GF-D8 (cell line): ENCODE results near the gene SLC39A13.

Experiments used
- DNase-seq: peaks from one replicate; lab custom pipeline; 2025; lab: John Stamatoyannopoulos, UW

SLC39A13 gene

GRCh38 chr11:47430524-47430923 lies 22.1 kb downstream of the SLC39A13 start:
- DNase-seq: no peak

GRCh38 chr11:47431356-47432083 lies 23.1 kb downstream of the SLC39A13 start:
- DNase-seq: no peak

- DNase-seq: no peak
Measured at GRCh38 chr11:47433157-47433556, 24.8 kb downstream of the SLC39A13 start.

- no peak for DNase-seq
Measured at GRCh38 chr11:47434011-47434786, 25.8 kb downstream of the SLC39A13 start.

- no peak for DNase-seq
Measured at GRCh38 chr11:47435687-47436086, 27.3 kb downstream of the SLC39A13 start.

GRCh38 chr11:47436726-47437125 lies 28.3 kb downstream of the SLC39A13 start:
- no peak for DNase-seq

- DNase-seq: no peak
Measured at GRCh38 chr11:47437218-47437745, 28.9 kb downstream of the SLC39A13 start.

- no peak for DNase-seq
Measured at GRCh38 chr11:47437746-47438418, 29.5 kb downstream of the SLC39A13 start.

GRCh38 chr11:47438721-47439120 lies 30.3 kb downstream of the SLC39A13 start:
- DNase-seq: no peak

- DNase-seq: no peak
Measured at GRCh38 chr11:47440054-47440476, 31.7 kb downstream of the SLC39A13 start.

- DNase-seq: no peak
Measured at GRCh38 chr11:47441421-47441820, 33.0 kb downstream of the SLC39A13 start.

- no peak for DNase-seq
Measured at GRCh38 chr11:47442514-47442913, 34.1 kb downstream of the SLC39A13 start.

GRCh38 chr11:47443028-47443700 lies 34.8 kb downstream of the SLC39A13 start:
- no peak for DNase-seq

- no peak for DNase-seq
Measured at GRCh38 chr11:47443817-47444216, 35.4 kb downstream of the SLC39A13 start.

- no peak for DNase-seq
Measured at GRCh38 chr11:47445840-47446239, 37.5 kb downstream of the SLC39A13 start.

GRCh38 chr11:47446833-47447232 lies 38.4 kb downstream of the SLC39A13 start:
- no peak for DNase-seq

GRCh38 chr11:47447906-47448305 lies 39.5 kb downstream of the SLC39A13 start:
- no peak for DNase-seq

- no peak for DNase-seq
Measured at GRCh38 chr11:47448566-47449427, 40.4 kb downstream of the SLC39A13 start, which contains the start of gene RAPSN. Gene RAPSN, minus strand, starts transcription at chr11:47449136. Its CDS starts 172 bp downstream, at chr11:47448964.

GRCh38 chr11:47449541-47449940 lies 41.2 kb downstream of the SLC39A13 start:
- no peak for DNase-seq

- DNase-seq: no peak
Measured at GRCh38 chr11:47451436-47451835, 43.0 kb downstream of the SLC39A13 start.

GRCh38 chr11:47451990-47452389 lies 43.6 kb downstream of the SLC39A13 start:
- no peak for DNase-seq
